Tibial nerve (tissue), 4 donors: ENCODE results near the gene LSM7.

Experiments
- EP300 ChIP-seq, 2 donors: sonication (generic); formaldehyde crosslinking; IDR thresholded peaks; one replicate each; pipeline ENCODE4 v1.6.1; 2017; ENCODE audit warnings: antibody characterized with exemption in 2 of 2, mild to moderate bottlenecking in 1 of 2
- TF ChIP-seq, protein P1 (sequence below), 5 experiments: fragments of 200-600 bp in 3 of 5; fragments of 450-650 bp in 2 of 5; sonication (generic) in 3 of 5; IDR thresholded peaks; one replicate each; pipeline ENCODE4 v1.5.1; 2016 to 2019; ENCODE audit warnings: antibody characterized with exemption in 5 of 5, mild to moderate bottlenecking in 3 of 5, moderate library complexity in 2 of 5

DNA sequence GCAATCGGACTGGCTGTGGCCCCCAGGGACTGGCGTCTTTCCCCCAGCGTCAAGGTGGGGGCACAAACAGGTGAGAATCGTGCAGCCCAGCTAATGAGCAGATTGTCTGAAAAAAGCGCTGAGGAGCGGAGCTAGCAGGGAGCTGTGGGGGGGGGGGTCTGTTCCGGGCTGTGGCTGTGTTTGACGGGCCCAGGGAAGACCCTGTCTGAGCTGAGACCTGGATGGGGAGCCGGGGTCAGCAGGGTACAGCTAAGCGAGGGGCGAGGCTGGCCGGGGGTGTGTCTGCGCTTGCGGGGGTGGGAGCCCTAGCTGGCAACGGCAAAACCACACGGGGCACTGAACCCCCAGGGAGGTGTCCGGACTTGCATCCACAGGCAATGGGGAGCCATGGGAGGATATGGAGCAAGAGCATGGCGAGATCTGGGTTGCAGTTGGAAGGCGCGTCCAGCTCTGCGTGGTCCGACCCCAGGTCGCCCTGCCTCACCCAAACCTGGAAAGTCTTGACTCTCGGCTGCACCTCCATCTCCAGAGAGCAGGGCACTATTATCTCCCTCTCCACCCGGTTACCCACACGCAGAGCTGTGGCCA, 25.1 kb downstream of the LSM7 start:
- TF ChIP-seq, protein P1, sequence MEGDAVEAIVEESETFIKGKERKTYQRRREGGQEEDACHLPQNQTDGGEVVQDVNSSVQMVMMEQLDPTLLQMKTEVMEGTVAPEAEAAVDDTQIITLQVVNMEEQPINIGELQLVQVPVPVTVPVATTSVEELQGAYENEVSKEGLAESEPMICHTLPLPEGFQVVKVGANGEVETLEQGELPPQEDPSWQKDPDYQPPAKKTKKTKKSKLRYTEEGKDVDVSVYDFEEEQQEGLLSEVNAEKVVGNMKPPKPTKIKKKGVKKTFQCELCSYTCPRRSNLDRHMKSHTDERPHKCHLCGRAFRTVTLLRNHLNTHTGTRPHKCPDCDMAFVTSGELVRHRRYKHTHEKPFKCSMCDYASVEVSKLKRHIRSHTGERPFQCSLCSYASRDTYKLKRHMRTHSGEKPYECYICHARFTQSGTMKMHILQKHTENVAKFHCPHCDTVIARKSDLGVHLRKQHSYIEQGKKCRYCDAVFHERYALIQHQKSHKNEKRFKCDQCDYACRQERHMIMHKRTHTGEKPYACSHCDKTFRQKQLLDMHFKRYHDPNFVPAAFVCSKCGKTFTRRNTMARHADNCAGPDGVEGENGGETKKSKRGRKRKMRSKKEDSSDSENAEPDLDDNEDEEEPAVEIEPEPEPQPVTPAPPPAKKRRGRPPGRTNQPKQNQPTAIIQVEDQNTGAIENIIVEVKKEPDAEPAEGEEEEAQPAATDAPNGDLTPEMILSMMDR (IDR thresholded peaks at IDR 0.05): no peak
- TF ChIP-seq EP300 (IDR thresholded peaks at IDR 0.05): no peak
